HL-60 (cell line): ENCODE results near the gene KCNJ4.

Experiments
- DNase-seq, 2 experiments: peaks; one replicate each; pipeline ENCODE4 v3.0.0-alpha.2; 2010 to 2020; ENCODE audit warnings: low read depth in 1 of 2, low spot score in 1 of 2
- H3K27ac ChIP-seq: fragments of 250-450 bp; sonication (Bioruptor Pico); replicated peaks from 2 replicates; pipeline ENCODE4 v1.5.1; 2020; ENCODE audit warnings: mild to moderate bottlenecking, moderate library complexity
- H3K27me3 ChIP-seq: fragments of 250-450 bp; sonication (Bioruptor Pico); 2 replicates; pipeline ENCODE4 v1.5.1; 2021; ENCODE audit warnings: mild to moderate bottlenecking, moderate library complexity; ENCODE audit not compliant: insufficient read depth, poor library complexity, severe bottlenecking
- H3K4me3 ChIP-seq: replicated peaks from 2 replicates; pipeline ENCODE4 v1.5.1; 2011; ENCODE audit warnings: mild to moderate bottlenecking, control low read depth, low read length; ENCODE audit not compliant: insufficient read depth
- CTCF ChIP-seq: IDR thresholded peaks from one replicate; pipeline ENCODE4 v1.5.1; 2011; ENCODE audit warnings: low read length, control low read depth, inconsistent platforms; ENCODE audit not compliant: insufficient read depth
- GABPA ChIP-seq: IDR thresholded peaks from 2 replicates; pipeline ENCODE4 v1.6.1; 2012; ENCODE audit warnings: low read depth
- POLR2AphosphoS5 ChIP-seq: IDR thresholded peaks from 2 replicates; pipeline ENCODE4 v1.6.1; 2012; ENCODE audit warnings: low read depth
- REST ChIP-seq: IDR thresholded peaks from 2 replicates; pipeline ENCODE4 v1.6.1; 2012; ENCODE audit warnings: low read depth; ENCODE audit not compliant: insufficient replicate concordance
- SPI1 ChIP-seq: IDR thresholded peaks from 2 replicates; pipeline ENCODE4 v1.6.1; 2012; ENCODE audit warnings: low read depth, mild to moderate bottlenecking, borderline replicate concordance

Gene KCNJ4

GRCh38 chr22:38443628-38444521 is 11.1 kb downstream of the KCNJ4 start:
- Histone ChIP-seq H3K4me3 (no peak overlapping the region), H3K27ac (no peak overlapping the region), H3K27me3 (peaks cover 16% of the 10 kb centered on the region)
- no peak for TF ChIP-seq GABPA
- no peak for TF ChIP-seq SPI1
- no peak for TF ChIP-seq REST
- TF ChIP-seq CTCF = no peak
- TF ChIP-seq POLR2AphosphoS5 = no peak
- DNase-seq = no peak

GRCh38 chr22:38442967-38443627 is 11.9 kb downstream of the KCNJ4 start:
- peaks cover 16% of the 10 kb centered on the region for H3K27me3 ChIP-seq
- H3K4me3 ChIP-seq = no peak overlapping the region
- no peak for DNase-seq
- H3K27ac ChIP-seq = no peak overlapping the region
- TF ChIP-seq SPI1 (no peak), CTCF (no peak), REST (no peak), POLR2AphosphoS5 (no peak), GABPA (no peak)

- TF ChIP-seq REST = no peak
- TF ChIP-seq CTCF = no peak
- TF ChIP-seq SPI1 = no peak
- no peak for TF ChIP-seq POLR2AphosphoS5
- no peak for TF ChIP-seq GABPA
Observed at GRCh38 chr22:38441620-38442287, 13.2 kb downstream of the KCNJ4 start.

More at GRCh38 chr22:38441620-38442287, 13.2 kb downstream of the KCNJ4 start:
- Histone ChIP-seq H3K27ac (no peak overlapping the region), H3K27me3 (peaks cover 16% of the 10 kb centered on the region), H3K4me3 (no peak overlapping the region)
- DNase-seq = no peak
